ENCODE measurements around the gene UNC119. TPM values are rescaled to one million over a fixed set of nuclear protein-coding genes. Genes with fewer than 3 reads are reported as not detected.

UNC119 gene
- total RNA-seq, 8 experiments from 2014 or later = 12.6 to 77.8 (median 39.2) TPM

DNA sequence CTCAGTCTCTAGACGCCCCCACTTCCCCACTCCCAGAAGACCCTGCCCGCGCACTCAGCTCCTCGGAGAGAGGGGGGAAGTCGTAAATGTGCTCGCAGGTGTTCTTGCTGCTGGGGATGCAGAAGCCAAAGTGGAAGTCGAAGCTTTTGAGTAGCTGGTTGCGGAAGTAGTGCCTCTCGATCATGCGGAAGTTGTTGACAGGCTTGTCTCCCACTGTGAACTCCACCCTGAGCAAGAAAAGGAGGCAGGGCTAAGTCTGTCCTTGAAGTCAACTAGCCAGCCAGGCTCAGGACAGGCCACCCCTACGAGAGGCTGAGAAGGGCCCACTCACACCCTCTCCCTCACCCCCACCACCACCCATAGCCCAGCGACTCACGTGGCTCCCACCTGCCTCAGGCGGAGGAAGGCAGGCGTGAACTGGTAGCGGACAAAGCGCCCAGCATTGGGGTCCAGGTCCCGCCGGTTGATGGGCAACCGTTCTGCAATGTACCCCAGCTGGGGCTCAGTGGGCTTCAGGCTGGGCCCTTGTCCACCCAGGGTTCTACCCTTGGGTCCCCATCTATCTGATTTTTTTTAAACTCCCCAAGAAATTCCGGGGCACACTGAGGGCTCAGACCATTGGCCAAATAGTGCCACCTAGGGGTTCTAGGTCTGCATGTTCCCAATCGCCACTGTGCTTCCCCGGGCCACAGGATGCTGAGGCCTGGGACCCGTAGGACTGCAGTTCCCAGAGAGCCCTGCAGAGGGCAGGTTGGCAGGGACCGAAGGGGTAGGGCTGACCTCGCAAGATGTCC lies 4.6 kb downstream of the UNC119 start:
- H3K4me1 ChIP-seq (replicated peaks in 1 of 2) = peaks cover 15 to 23% of the 10 kb centered on the region in 2 donors
- H3K4me3 ChIP-seq = no peak overlapping the region
- in situ Hi-C loops (cut with MboI; ENCODE audit: low pct_unique_long_range_greater_than_20kb in 2 of 9, low sequenced_read_pairs in 9 of 9, unreplicated experiment in 9 of 9) = loop anchor here in 1 of 9 experiments (10.0 kb wide), 1 partner anchor 53 kb away; no protein-coding TSS in a partner anchor
- H3K27ac ChIP-seq = no peak overlapping the region
- WGBS, 10 experiments = 26 to 100% (median 93%) methylated on average over 3 to 7 of the region's 26 CpGs; no CpG with 5 or more reads in 4 of the 10 experiments
- peak in 4 of 8 experiments; percentile 19 to 68 (median 57) for ATAC-seq (replicated peaks in 6 of 8)

- 64 to 100% (median 100%) methylated on average over 1 to 6 of the region's 14 CpGs; no CpG with 5 or more reads in 7 of the 10 experiments for WGBS, 10 experiments
- Histone ChIP-seq H3K27ac (no peak overlapping the region), H3K4me1 (replicated peaks in 1 of 2) (peaks cover 15 to 22% of the 10 kb centered on the region in 2 donors), H3K4me3 (no peak overlapping the region)
- in situ Hi-C loops (cut with MboI; ENCODE audit: low pct_unique_long_range_greater_than_20kb in 2 of 9, low sequenced_read_pairs in 9 of 9, unreplicated experiment in 9 of 9) = loop anchor here in 1 of 9 experiments (10.0 kb wide), 1 partner anchor 52 kb away; no protein-coding TSS in a partner anchor
- ATAC-seq (replicated peaks in 6 of 8) = no peak
These were observed 5.3 kb downstream of the UNC119 start for GRCh38 chr17:28547096-28547622.

- Histone ChIP-seq H3K4me3 (no peak overlapping the region), H3K27ac (peak overlapping the region in 1 of 2 donors; percentile 61), H3K4me1 (replicated peaks in 1 of 2) (peaks cover 7 to 14% of the 10 kb centered on the region in 2 donors)
- peak in 5 of 8 experiments; percentile 51 to 76 (median 71) for ATAC-seq (replicated peaks in 6 of 8)
- 7 to 64% (median 47%) methylated on average over 1 to 4 of the region's 6 CpGs; no CpG with 5 or more reads in 3 of the 10 experiments for WGBS, 10 experiments
- in situ Hi-C loops (cut with MboI; ENCODE audit: low pct_unique_long_range_greater_than_20kb in 2 of 9, low sequenced_read_pairs in 9 of 9, unreplicated experiment in 9 of 9) = loop anchor here in 1 of 9 experiments (10.0 kb wide), 1 partner anchor 51 kb away; no protein-coding TSS in a partner anchor
These were observed 6.5 kb downstream of the UNC119 start for GRCh38 chr17:28545787-28546415.

- 26 to 63% (median 52%) methylated on average over 2 of the region's 2 CpGs; no CpG with 5 or more reads in 6 of the 10 experiments for WGBS, 10 experiments
- in situ Hi-C loops (cut with MboI; ENCODE audit: low pct_unique_long_range_greater_than_20kb in 2 of 9, low sequenced_read_pairs in 9 of 9, unreplicated experiment in 9 of 9) = loop anchor here in 1 of 9 experiments (10.0 kb wide), 1 partner anchor 50 kb away; no protein-coding TSS in a partner anchor
- Histone ChIP-seq H3K4me1 (replicated peaks in 1 of 2) (peaks cover 2 to 6% of the 10 kb centered on the region in 2 donors), H3K27ac (peak overlapping the region in 1 of 2 donors; percentile 61), H3K4me3 (no peak overlapping the region)
- no peak for ATAC-seq (replicated peaks in 6 of 8)
These were observed 7.3 kb downstream of the UNC119 start for GRCh38 chr17:28545141-28545503.

DNA sequence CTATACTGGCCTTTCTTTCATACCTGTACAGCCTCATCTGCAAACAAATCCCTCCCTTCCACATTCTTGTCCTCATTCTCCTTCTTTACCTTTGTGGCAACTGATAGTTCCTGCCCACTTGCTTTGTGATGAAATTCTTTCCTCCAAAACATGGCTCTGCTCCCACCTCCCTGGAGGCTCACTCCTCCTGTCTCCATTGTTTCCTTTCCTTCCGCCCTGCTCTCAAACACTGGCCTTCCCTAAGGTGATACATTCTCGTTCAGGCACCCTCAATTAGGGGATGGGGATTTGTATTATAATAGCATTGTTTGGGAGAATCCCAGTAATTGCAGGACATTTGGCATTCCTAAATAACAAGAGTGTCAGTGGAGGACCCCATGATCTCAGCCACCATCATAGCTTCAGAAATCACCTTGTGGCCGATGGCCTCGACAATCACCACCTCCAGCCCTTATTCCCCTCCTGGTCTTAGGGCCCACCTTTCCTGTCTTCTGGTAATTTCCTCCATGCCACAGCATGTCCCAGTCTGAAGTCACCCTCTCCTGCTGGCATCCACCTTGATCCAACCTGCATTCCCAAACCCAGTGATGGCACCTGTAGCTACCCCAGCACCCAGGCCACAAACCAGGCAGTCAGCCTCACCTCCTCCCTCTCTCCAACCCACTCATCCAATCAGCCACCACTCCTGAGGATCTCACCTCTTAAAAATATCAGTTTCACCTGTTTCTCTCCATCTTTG lies 7.9 kb downstream of the UNC119 start:
- in situ Hi-C loops (cut with MboI; ENCODE audit: low pct_unique_long_range_greater_than_20kb in 2 of 9, low sequenced_read_pairs in 9 of 9, unreplicated experiment in 9 of 9) = loop anchor here in 1 of 9 experiments (10.0 kb wide), 1 partner anchor 50 kb away; no protein-coding TSS in a partner anchor
- peaks cover under 1 to 2% of the 10 kb centered on the region in 2 donors for H3K4me1 ChIP-seq (replicated peaks in 1 of 2)
- ATAC-seq (replicated peaks in 6 of 8) = no peak
- no peak overlapping the region for H3K27ac ChIP-seq
- H3K4me3 ChIP-seq = no peak overlapping the region
- WGBS, 10 experiments = 40 to 100% (median 63%) methylated on average over 1 to 4 of the region's 4 CpGs; no CpG with 5 or more reads in 4 of the 10 experiments

- Histone ChIP-seq H3K4me3 (no peak overlapping the region), H3K27ac (no peak overlapping the region), H3K4me1 (replicated peaks in 1 of 2) (peaks cover 0 to 2% of the 10 kb centered on the region in 2 donors)
- in situ Hi-C loops (cut with MboI; ENCODE audit: low pct_unique_long_range_greater_than_20kb in 2 of 9, low sequenced_read_pairs in 9 of 9, unreplicated experiment in 9 of 9) = loop anchor here in 1 of 9 experiments (10.0 kb wide), 1 partner anchor 47 kb away; no protein-coding TSS in a partner anchor
- WGBS, 10 experiments = 38 to 100% (median 75%) methylated on average over 1 to 4 of the region's 4 CpGs; no CpG with 5 or more reads in 2 of the 10 experiments
- ATAC-seq (replicated peaks in 6 of 8) = no peak
These were observed 11.0 kb downstream of the UNC119 start for GRCh38 chr17:28541439-28541838.

DNA sequence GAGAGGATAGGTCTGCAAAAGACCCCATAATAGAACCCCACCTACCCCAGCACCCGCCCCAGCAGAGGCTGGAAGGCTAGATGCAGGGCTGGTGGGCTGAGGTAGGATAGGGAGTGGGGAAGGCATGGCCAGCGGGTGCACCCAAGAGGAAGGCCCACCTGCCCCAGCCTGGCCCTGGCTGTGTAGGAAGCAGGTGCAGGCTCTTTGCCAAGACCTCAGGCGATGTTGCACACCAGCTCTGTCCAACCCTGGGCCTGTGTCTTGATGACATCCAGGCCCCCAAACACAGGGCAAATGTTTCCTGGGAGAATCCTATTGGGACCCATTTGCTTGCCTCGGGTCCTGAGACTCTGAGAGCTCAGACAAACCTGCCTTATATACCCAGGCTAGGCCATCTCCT lies 12.2 kb downstream of the UNC119 start:
- in situ Hi-C loops (cut with MboI; ENCODE audit: low pct_unique_long_range_greater_than_20kb in 2 of 9, low sequenced_read_pairs in 9 of 9, unreplicated experiment in 9 of 9) = loop anchor here in 1 of 9 experiments (10.0 kb wide), 1 partner anchor 45 kb away; no protein-coding TSS in a partner anchor
- Histone ChIP-seq H3K4me3 (no peak overlapping the region), H3K4me1 (replicated peaks in 1 of 2) (no peaks in the 10 kb centered on the region), H3K27ac (no peak overlapping the region)
- peak in 1 of 8 experiments; percentile 8 for ATAC-seq (replicated peaks in 6 of 8)
- 73 to 100% (median 100%) methylated on average over 1 to 3 of the region's 4 CpGs; no CpG with 5 or more reads in 6 of the 10 experiments for WGBS, 10 experiments

- Histone ChIP-seq H3K4me3 (no peak overlapping the region), H3K4me1 (replicated peaks in 1 of 2) (no peaks in the 10 kb centered on the region), H3K27ac (no peak overlapping the region)
- ATAC-seq (replicated peaks in 6 of 8) = no peak
- 52 to 100% (median 74%) methylated on average over 1 to 8 of the region's 14 CpGs; no CpG with 5 or more reads in 2 of the 10 experiments for WGBS, 10 experiments
- in situ Hi-C loops (cut with MboI; ENCODE audit: low pct_unique_long_range_greater_than_20kb in 2 of 9, low sequenced_read_pairs in 9 of 9, unreplicated experiment in 9 of 9) = loop anchor here in 1 of 9 experiments (5.0 kb wide), 1 partner anchor 41 kb away; no protein-coding TSS in a partner anchor
These were observed 14.0 kb downstream of the UNC119 start for GRCh38 chr17:28538296-28538895.

GRCh38 chr17:28537219-28537610 lies 15.2 kb downstream of the UNC119 start:
- no peak for ATAC-seq (replicated peaks in 6 of 8)
- no peaks in the 10 kb centered on the region for H3K4me1 ChIP-seq (replicated peaks in 1 of 2)
- 80% methylated on average over 5 of the region's 12 CpGs; no CpG with 5 or more reads in 9 of the 10 experiments for WGBS, 10 experiments
- no peak overlapping the region for H3K27ac ChIP-seq
- in situ Hi-C loops (cut with MboI; ENCODE audit: low pct_unique_long_range_greater_than_20kb in 2 of 9, low sequenced_read_pairs in 9 of 9, unreplicated experiment in 9 of 9) = loop anchor here in 1 of 9 experiments (5.0 kb wide), 1 partner anchor 40 kb away; no protein-coding TSS in a partner anchor
- H3K4me3 ChIP-seq = no peak overlapping the region

DNA sequence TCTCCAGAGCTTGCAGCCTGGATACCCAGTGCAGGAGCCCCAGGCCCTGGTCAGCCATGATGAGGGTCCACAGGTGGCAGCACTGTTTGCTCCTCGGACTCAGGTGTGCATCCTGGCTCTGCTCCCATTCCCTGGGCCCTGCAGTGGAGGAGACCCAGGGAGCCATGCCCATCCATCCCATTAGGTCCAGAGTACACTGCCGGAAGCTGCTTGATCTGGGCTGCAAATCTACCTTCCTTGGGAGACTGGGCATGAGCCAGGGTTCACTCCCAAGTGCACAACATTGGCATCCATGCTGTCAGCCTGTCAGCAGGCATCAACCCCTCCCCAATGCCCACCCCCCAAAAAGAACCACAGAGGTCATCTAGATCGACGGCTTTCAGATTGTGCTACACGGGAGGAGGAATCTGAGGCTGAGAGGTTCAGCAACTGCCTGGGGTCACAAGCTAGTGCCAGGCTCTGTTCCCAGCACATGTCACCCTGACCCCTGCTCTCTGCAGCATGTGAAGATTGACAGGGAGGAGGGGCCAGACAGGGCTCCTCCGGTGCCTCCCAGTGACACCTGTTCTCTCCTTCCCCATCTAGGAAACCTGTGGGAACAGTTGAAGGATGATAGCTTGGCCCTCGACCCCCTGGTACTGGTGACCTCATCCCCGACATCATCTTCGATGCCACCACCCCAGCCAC lies 15.7 kb downstream of the UNC119 start:
- in situ Hi-C loops (cut with MboI; ENCODE audit: low pct_unique_long_range_greater_than_20kb in 2 of 9, low sequenced_read_pairs in 9 of 9, unreplicated experiment in 9 of 9) = loop anchor here in 1 of 9 experiments (5.0 kb wide), 1 partner anchor 39 kb away; no protein-coding TSS in a partner anchor
- ATAC-seq (replicated peaks in 6 of 8) = peak in 1 of 8 experiments; percentile 10
- H3K4me1 ChIP-seq (replicated peaks in 1 of 2) = no peaks in the 10 kb centered on the region
- 0 to 75% (median 60%) methylated on average over 1 to 2 of the region's 9 CpGs; no CpG with 5 or more reads in 5 of the 10 experiments for WGBS, 10 experiments
- H3K27ac ChIP-seq = no peak overlapping the region
- H3K4me3 ChIP-seq = no peak overlapping the region

- WGBS, 10 experiments = 20 to 44% methylated on average over 1 to 2 of the region's 11 CpGs; no CpG with 5 or more reads in 8 of the 10 experiments
- Histone ChIP-seq H3K27ac (no peak overlapping the region), H3K4me3 (no peak overlapping the region), H3K4me1 (replicated peaks in 1 of 2) (no peaks in the 10 kb centered on the region)
- in situ Hi-C loops (cut with MboI; ENCODE audit: low pct_unique_long_range_greater_than_20kb in 2 of 9, low sequenced_read_pairs in 9 of 9, unreplicated experiment in 9 of 9) = loop anchor here in 1 of 9 experiments (5.0 kb wide), 1 partner anchor 38 kb away; no protein-coding TSS in a partner anchor
- no peak for ATAC-seq (replicated peaks in 6 of 8)
These were observed 17.6 kb downstream of the UNC119 start for GRCh38 chr17:28534740-28535375.
